Measurements from ENCODE around the gene DHRS2. TPM values are rescaled to one million over a fixed set of nuclear protein-coding genes. Genes with fewer than 3 reads are reported as not detected.
A peak's percentile ranks its signal among the peaks of the same experiment; 100 is the strongest.

DHRS2 gene
- total RNA-seq, 3 donors from 2014 or later: 0.26 to 0.34 TPM; not detected in 1

DNA sequence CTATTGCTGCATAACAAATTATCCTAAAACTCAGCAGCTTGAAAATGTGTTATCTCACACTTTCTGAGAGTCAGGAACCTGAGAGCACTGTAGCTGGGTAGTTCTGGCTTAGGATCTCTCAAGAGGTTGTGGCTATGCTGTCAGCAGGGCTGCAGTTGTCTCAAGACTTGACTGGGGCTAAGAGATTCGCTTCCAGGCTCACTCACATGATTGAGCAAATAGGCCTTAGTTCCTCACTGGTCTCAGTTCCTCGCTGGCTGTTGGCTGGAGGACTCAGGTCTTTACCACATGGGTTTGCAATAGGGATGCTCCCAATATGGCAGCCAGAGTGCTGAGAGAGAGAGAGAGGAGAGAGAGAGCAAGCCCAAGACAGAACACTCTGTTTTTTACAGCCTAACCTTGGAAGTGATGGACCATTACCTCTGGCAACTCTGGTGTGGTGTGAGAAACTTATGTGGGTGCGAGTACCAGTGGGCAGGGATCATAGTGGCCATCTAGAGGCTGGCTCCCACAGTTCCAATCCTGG is 15.9 kb upstream of the DHRS2 start:
- no peak for ATAC-seq
- intact Hi-C loops (cut with DNase I, micrococcal nuclease): no loop called here
- no peak for DNase-seq

DNA sequence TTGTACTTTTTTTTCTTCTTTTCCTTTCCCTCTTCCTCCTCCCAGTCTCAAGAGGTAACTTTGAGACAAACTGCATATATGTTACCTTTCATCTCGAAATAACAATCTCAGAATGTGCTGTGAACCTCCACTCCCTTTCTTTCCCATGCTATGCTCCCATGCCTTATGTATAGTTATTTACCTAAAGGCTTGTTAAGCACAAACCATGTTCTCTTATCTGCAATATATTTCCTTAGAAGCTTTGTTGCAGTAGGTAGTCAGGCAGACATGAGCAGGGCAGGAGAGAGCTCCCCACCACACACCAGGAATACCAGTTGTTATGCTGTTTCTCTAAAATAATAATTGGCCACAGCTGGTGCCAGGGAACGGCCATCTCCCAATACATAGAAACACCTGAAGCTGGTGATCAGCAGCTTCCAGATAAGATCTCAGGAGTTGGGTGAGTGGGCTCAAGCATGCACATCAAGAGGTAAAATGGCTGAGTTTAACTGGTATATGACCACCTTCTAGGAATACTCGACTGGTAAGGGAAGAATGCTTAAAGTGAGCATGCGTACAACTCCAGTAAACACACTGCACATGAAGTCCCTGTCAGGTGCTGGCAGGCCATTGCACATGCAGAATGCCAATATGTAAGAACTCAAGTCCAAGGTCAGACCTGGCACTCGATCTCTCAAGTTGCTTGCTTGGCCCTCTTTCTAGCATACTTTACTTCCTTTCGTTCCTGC is 14.8 kb upstream of the DHRS2 start:
- no peaks in the 10 kb centered on the region for H3K36me3 ChIP-seq (ENCODE audit: low read depth)
- TF ChIP-seq, protein P1, sequence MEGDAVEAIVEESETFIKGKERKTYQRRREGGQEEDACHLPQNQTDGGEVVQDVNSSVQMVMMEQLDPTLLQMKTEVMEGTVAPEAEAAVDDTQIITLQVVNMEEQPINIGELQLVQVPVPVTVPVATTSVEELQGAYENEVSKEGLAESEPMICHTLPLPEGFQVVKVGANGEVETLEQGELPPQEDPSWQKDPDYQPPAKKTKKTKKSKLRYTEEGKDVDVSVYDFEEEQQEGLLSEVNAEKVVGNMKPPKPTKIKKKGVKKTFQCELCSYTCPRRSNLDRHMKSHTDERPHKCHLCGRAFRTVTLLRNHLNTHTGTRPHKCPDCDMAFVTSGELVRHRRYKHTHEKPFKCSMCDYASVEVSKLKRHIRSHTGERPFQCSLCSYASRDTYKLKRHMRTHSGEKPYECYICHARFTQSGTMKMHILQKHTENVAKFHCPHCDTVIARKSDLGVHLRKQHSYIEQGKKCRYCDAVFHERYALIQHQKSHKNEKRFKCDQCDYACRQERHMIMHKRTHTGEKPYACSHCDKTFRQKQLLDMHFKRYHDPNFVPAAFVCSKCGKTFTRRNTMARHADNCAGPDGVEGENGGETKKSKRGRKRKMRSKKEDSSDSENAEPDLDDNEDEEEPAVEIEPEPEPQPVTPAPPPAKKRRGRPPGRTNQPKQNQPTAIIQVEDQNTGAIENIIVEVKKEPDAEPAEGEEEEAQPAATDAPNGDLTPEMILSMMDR (IDR thresholded peaks at IDR 0.05): no peak
- DNase-seq: no peak
- ATAC-seq: peak; percentile 66
- intact Hi-C loops (cut with DNase I, micrococcal nuclease): no loop called here
- H3K4me3 ChIP-seq: no peak overlapping the region
- H3K9me3 ChIP-seq: peaks cover 13% of the 10 kb centered on the region
- H3K4me1 ChIP-seq (ENCODE audit: low read depth): no peaks in the 10 kb centered on the region

More for the DNA sequence above, 15.9 kb upstream of the DHRS2 start:
- Histone ChIP-seq H3K36me3 (ENCODE audit: low read depth) (no peaks in the 10 kb centered on the region), H3K4me3 (no peak overlapping the region), H3K4me1 (ENCODE audit: low read depth) (no peaks in the 10 kb centered on the region), H3K9me3 (peaks cover 9% of the 10 kb centered on the region)
- TF ChIP-seq, protein P1 (IDR thresholded peaks at IDR 0.05): no peak

DNA sequence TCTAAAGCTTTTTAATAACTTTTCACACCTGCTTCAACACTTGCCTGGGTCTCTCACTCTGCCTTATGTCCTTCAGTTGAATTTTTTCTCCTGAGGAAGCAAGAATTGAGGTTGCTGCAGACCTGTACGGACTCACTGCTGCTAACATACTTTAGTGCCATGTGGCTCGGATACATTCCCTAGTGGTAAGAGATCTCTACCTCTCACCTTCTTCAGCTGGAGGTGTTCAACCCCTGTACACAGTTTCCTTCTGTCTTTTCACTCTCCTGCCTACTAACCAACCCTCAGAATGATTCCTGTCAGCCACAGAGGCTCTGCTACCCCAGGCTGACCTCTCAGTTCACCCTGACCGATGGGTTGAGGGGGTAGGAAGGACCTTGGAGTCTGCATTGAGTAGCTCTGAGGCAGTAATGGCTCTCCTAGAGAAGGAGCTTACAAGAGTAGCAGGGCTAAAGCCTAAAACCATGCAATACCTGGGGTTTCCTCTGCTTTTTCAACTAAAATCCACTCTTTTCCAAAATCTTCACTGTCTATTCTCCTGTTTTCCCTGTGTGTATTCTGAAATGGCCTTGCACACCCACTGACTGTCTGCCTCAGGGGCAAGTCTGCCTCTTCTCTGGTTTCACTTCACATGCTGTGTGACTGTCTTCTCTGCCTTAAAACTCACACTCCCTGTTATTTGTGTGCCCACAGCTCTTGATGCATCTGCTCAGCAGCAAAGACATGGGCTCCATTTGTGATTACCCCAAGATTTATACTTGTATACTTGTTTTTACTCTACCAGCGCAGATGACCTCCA is 14.0 kb upstream of the DHRS2 start:
- ATAC-seq (no peak), DNase-seq (no peak)
- H3K36me3 ChIP-seq (ENCODE audit: low read depth): no peaks in the 10 kb centered on the region
- no peaks in the 10 kb centered on the region for H3K4me1 ChIP-seq (ENCODE audit: low read depth)
- no peak overlapping the region for H3K4me3 ChIP-seq
- H3K9me3 ChIP-seq: peaks cover 13% of the 10 kb centered on the region
- TF ChIP-seq, protein P1 (IDR thresholded peaks at IDR 0.05): no peak
- intact Hi-C loops (cut with DNase I, micrococcal nuclease): no loop called here

DNA sequence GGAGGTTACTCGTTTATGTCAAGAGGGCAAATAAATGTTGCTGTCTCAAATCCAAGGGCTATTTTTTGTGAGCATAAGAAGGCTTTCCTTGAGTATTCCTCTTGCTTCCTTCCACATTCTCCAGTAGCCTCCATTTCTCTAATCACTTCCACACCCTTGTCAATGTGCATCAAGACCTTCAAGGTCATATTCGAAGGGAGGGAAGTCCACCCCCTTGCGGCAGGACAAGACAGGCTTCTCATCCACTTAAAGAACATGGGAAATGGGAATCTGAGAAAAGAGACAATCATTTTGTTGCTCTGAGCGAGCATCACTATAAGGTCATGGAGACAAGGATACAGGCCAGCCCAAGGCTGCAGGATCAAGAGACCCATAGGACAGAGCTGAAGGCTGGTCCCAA is 13.2 kb upstream of the DHRS2 start:
- no peaks in the 10 kb centered on the region for H3K36me3 ChIP-seq (ENCODE audit: low read depth)
- peaks cover 13% of the 10 kb centered on the region for H3K9me3 ChIP-seq
- no peaks in the 10 kb centered on the region for H3K4me1 ChIP-seq (ENCODE audit: low read depth)
- no peak for DNase-seq
- intact Hi-C loops (cut with DNase I, micrococcal nuclease): no loop called here
- no peak overlapping the region for H3K4me3 ChIP-seq
- ATAC-seq: no peak
- TF ChIP-seq, protein P1 (IDR thresholded peaks at IDR 0.05): no peak

DNA sequence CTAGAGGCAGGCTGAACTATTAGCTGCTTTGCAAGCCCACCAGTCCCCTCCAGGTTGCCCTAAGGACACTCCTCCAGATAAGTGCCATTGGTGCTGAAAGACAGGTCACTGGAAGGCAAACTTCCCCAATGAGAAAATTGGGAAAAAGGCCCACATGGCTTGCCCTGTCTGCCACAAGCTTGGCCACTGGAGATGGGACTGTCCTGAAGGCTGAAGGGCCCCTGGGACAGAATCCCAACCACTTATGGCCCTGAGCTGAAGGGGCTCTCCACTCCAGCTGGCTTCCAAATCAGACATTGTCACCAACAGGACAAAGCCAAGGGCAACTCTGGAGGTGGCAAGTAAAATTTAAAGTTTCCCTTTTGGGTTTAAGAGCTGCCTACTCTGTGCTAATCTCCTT is 12.2 kb upstream of the DHRS2 start:
- H3K4me3 ChIP-seq: no peak overlapping the region
- H3K36me3 ChIP-seq (ENCODE audit: low read depth): no peaks in the 10 kb centered on the region
- ATAC-seq (no peak), DNase-seq (no peak)
- no peaks in the 10 kb centered on the region for H3K4me1 ChIP-seq (ENCODE audit: low read depth)
- TF ChIP-seq, protein P1 (IDR thresholded peaks at IDR 0.05): no peak
- H3K9me3 ChIP-seq: peaks cover 13% of the 10 kb centered on the region
- intact Hi-C loops (cut with DNase I, micrococcal nuclease): no loop called here
